ENCODE measurements around the gene TRIP10.
"Not testable (repeated sequence)": the region's sequence is repeated elsewhere in the genome, so short reads cannot be mapped to it uniquely, and the experiment has no call there.

The TRIP10 gene

DNA sequence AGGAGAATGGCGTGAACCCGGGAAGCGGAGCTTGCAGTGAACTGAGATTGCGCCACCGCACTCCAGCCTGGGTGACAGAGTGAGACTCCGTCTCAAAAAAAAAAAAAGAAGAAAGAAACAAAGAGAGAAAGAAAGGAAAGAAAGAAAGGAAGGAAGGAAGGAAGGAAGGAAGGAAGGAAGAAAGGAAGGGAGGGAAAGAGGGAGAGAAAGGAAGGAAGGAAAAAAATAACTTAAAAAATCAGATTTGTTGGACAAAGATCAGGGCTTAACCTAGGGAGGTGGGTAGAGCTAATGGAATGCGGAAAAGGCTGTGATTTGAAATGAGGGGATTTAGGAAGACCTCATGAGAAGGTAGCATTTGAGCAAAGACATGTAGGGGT is 32.2 kb downstream of the TRIP10 start:
- not testable (repeated sequence) for DNase-seq

DNA sequence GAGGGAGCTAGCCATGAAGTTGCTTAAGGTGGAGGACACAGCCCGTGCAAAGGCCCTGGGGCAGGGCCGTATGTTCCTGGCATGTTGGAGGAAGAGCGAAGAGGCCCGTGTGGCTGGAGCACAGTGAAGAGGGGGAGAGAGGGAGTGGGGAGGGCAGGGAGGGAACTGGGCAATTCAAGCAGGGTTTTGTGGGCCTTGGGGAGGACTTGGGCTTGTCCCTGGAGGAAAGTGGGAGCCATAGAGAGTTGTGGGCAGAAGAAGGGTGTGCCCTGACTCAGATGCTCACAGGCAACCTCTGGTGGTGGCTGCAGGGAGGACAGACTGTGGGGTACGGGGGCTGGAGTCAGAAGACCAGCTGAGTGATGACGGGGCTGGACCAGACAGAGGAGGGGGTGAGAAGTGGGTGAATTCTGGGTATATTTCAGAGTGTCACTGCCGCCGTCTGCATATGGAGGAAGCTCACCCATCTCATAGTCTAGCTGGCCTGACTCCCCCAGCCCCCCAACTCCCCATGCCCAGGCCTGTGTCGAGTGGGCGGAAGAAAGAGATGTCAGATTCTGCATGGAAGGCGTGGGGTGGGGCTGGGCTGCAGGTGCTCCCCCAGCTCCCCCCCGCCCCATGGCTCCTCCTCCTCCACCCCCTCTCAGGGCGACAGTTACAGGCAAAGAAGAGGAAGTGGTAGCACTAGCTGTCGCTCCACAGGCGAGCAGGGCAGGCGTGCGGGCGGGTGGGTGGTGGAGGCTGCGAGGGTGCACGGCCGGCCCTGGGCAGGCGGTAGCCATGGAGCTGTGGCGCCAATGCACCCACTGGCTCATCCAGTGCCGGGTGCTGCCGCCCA is 32.8 kb downstream of the TRIP10 start, which contains the start of gene VAV1:
Gene VAV1 (plus strand): TSS at position 681 of the 838 bp plus-strand sequence. CDS start 100 bp downstream, at position 781.
- DNase-seq = no peak

DNA sequence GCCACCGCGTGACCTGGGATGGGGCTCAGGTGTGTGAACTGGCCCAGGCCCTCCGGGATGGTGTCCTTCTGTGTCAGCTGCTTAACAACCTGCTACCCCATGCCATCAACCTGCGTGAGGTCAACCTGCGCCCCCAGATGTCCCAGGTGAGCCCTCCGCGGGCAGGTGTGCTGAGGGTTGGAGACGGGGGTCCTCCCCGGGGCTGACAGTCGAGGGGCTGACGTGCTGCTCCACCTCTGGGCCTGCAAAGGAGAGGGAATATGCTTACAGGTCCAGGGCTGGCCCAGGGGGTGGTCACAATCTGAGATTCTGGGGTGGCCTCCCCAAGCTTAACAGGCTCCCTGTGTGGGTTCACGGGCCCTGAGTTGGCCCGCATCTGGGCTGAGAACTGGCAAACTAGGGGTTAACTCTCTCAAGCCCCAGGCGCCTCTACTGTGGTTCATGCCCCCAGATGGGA is 33.4 kb downstream of the TRIP10 start:
- no peak for DNase-seq

DNA sequence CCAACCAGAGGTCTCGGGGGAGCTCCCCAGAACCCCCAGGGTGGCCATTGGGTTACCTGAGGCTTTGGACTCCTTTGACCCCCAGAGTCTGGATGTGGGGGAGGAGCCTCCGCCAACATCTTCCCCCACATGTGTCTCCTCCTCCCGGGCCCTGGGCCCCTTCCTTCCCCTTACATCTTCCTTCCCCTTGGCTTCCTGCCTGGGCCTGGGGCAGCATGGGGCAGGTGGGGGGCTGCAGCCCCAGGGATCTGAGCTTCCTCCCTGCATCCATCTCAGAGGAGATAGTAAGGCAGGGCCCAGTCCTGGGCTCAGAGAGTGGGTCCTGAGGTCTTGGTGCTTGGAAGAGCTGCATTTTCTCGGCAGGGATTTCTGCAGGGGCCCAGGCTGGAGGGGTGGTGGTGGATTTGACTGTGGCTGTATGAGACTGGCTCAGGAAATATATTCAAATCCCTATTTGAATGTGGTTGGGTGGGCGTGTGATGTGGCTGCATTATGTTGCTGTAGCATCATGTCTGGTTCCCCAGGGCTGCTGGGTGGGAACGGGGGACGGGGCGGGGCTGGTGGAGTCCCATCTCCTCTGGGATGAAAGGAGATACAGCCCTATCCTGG is 33.9 kb downstream of the TRIP10 start:
- no peak for DNase-seq

DNA sequence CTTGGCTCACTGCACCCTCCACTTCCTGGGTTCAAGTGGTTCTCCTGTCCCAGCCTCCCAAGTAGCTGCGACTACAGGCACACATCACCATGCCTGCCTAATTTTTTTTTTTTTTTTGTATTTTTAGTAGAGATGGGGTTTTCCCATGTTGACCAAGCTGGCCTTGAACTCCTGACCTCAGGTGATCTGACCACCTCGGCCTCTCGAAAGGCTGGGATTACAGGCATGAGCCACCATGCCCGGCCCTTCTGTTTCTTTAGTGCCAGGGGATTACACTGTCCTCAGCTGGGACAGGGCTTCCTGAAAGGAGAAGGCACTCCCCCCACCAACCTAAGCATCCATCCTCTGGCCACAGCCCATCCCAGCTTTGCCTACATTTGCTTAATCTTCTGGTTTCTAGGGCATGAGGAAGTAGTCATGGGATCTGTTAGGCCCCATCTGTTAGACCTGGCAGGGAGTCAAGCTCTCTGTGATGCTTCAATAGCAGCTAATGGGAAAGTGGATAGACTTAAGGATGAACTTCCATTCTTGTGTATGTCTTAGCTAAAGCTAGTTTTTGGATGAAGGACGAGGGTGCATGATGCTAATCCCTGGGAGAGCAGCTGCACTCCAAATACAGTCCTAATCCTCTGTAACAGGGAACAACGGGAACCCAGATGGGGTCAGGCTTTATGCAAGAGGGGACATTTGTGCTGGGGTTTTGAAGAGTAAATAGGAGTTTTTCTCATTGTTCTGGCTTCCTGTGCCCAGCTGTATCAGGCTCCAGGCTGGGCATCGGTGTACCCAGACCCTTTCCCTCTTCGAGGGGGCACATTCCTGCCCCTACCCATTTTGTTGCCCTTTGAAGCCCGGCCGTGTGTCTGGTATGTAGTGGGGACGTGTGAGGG is 35.6 kb downstream of the TRIP10 start:
- no peak for DNase-seq

DNA sequence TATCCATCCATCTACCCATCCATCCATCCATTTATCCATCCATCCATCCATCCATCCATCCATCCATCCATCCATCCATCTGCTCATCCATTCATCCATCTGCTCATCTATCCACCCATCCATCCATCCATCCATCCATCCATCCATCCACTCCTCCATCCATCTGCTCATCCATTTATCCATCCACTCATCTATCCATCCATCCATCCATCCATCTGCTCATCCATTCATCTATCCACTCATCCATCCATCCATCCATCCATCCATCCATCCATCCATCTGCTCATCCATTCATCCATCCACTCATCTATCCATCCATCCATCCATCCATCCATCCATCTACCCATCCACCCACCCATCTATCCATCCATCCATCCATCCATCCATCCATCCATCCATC is 36.6 kb downstream of the TRIP10 start:
- DNase-seq = not testable (repeated sequence)

DNA sequence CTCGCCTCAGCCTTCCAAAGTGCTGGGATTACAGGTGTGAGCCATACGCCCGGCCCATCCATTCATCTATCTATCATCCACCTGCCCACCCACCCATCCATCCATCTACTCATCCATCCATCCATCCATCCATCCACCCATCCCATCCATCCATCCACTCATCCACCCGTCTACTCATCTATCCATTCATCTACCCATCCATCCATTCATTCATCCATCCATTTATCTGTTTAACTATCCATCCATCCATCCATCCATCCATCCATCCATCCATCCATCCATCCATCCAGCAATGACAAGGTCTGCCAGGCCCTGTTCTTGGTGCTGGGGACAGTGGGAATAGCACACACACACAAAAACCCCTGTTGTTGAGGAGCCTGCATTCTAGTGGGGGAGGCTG is 37.5 kb downstream of the TRIP10 start:
- no peak for DNase-seq

DNA sequence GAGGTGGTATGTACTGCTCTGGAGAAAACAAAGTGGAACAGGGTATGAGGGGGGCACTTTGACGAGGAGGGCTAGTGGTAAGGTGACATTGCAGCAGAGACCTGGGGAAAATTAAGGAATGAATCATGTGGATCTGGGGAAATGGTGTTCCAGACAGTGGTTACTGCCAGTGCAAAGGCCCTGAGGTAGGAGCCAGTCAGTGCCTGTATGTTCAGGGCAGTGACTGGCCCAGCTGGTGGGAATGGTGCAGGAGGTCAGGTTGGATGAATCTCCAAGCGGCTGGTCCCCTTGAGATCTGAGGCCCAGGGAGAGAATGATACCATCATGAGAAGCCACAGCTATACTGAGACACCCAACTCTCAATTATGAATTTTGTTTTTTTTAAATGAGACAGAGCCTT is 38.0 kb downstream of the TRIP10 start:
- no peak for DNase-seq

DNA sequence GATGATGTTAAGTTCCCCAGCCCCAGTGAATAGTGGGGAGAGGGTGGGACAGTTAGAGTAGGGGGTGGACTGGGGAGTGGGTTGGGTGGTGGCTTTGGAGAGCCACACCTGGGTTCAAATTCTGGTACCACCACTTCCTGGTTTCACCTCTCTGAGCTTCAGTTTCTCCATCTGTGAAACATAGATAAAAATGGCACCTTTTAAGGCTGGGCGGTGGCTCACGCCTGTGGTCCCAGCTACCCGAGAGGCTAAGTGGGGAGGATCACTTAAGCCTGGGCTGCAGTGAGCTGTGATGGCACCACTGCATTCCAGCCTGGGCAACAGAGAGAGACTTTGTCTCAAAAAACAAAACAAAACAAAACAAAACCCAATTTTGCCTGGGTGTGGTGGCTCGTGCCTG is 38.9 kb downstream of the TRIP10 start:
- DNase-seq = no peak

DNA sequence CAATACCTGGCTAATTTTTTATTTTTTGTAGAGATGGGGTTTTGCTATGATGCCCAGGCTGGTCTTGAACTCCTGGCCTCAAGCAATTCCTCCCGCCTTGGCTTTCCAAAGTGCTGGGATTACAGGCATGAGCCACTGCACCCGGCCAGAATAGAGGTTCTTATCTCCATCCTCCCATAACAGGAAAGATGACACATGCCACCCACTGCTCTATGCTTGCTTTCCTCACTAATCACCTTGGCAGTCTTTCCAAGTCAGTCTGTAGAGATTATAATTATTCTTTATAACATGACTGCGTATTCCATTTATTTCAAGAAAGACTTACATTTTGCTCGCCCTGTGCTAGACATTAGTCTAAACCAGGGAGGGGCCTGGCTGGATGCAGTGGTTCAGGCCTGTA is 39.7 kb downstream of the TRIP10 start:
- DNase-seq = no peak

DNA sequence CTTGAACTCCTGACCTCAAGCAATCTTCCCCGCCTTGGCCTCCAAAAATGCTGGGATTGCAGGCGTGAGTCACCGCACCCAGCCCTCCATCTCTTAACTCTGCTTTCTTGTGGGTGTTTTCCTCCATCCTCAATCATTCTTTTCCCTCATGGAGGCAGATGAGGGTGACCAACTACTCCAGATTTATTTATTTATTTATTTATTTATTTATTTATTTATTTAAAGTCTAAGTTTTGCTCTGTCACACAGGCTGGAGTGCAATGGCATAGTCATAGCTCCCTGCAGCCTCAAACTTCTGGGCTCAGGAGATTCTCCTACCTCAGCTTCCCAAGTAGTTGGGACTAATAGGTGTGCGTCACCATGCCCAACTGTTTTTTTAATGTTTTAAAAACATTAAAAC is 47.9 kb downstream of the TRIP10 start:
- DNase-seq = no peak

DNA sequence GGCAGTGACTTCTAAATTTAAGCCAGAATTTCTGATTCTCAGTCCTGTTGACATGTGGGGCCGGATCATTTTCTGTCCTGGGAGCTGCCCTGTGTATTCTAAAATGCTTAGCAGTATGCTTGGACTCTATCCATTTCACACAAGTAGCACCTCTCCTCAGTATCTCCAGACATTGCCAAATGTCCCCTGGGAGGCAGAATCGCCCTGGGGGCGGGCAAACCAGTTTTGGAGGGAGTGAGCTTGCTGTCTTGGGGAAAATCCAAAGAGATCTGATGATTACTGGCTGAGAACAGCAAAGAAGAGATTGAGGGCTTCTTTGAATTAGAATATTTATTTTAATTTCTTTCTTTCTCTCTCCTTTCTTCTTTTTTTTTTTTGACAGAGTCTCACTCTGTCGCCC is 49.4 kb downstream of the TRIP10 start:
- DNase-seq = no peak

DNA sequence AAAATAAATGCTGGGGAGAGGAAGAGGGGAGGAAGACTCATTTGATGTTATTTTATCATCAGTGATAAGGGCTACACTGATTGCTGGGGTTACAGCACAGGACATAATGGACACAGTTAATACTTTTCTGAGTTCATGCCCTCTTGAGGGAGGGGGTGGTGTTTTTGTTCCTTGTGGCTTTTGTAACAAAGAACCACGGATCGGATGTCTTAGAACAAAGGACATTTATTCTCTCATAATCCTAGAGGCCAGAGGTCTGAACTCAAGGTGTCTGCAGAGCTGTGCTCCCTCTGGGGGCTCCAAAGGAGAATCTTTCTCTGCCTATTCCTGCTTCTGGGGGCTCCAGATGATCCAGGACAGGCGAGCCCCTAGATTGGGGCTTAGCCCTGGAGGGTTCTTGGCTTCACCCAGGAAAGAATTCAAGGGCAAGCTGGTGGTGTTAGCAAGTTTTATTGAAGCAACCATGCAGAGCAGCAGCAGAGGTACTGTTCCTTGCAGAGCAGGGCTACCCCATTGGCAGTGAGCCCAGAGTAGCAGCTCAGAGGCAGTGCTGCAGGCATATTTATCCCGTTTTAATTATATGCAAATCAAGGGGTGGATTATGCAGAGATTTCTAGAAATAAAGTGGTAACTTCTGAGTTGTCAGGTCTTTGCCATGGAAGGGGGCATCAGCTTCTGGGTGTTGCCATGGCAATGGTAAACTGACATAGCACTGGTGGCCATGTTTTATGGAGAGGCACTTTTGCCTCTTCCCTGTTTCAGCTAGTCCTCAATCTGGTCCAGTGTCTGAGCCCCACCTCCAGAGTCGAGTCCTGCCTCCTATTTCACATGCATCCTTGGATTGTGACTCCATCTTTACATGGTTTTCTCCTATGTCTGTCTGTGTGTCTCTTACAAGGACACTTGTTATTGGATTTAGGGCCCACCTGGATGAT is 51.0 kb downstream of the TRIP10 start:
- DNase-seq = no peak

DNA sequence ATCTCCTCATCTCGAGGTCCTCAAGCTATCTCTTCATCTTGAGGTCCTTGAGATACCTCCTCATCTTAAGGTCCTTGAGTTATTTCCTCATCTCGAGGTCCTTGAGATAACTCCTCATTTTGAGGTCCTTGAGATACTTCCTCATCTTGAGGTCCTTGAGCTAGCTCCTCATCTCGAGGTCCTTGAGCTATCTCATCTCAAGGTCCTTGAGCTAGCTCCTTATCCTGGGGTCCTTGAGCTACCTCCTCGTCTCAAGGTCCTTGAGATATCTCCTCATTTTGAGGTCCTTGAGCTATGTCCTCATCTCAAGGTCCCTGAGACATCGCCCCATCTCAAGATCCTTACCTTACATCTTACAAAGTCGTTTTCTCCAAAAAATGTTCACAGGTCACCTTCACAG is 51.8 kb downstream of the TRIP10 start:
- DNase-seq = no peak

DNA sequence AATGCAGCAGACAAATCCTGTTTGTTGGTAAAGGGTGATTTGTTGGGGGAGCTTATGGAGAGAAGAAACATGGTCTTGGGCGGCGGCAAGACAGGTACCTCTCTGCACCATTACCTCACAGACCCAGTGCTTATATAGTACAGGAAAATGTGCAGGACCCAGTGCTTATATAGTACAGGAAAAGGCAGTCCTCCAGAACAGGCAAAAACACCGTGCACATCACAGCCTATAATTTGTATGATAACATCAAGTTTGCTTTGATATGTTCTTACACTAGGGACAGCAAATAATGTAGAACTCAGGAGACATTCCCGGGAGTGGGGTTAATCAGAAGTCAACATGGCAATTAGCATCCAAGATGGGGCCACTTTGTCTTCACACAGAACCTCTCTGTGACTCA is 53.9 kb downstream of the TRIP10 start:
- DNase-seq = no peak

DNA sequence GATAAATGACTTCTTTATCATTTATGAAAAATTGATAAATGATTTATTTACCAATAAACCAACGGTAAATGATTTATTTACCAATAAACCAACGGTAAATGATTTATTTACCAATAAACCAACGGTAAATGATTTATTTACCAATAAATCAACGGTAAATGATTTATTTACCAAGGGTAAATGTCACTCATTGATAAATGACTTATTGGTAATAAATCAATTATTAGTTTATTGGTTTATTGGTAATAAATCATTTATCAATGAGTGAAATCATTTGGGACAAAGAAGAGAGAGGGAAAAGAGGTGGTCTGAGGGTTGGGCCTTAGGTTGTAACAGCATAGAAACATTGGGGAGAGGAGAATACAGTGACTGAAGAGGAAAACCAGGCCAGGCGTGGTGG is 54.5 kb downstream of the TRIP10 start:
- no peak for DNase-seq

DNA sequence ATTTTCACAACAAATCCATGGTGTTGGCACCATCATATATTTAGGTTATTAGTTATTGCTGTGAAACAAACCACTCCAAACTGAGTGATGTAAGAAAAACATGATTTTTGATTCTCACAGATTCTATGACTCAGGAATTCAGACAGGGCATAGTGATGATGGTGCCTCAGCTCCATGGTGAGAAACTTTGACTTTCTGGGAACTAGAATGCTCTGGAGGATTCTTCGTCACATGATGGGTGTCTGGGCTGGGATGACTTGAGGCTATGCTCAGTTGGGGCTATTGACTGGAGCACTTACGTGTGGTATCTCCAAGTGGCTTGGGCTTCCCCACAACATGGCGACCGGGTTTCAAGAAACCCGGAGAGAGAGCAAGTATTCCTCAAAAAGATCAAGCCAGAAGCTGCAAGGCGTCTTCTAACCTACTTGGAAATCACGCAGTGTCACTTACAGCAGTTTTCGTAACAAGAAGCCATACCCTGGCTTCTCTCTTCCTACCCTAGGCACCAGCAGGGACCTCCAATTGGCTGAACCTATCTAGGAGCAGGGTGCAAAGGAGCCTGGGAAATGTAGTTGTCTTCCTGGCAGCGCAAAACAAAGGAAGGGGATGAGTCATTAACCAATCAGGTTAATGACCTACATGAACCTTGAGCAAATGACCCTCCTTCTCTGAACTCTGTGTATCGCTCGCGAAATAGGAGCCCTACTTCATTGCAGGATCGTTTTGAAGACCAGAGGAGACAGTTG is 55.4 kb downstream of the TRIP10 start:
- no peak for DNase-seq

DNA sequence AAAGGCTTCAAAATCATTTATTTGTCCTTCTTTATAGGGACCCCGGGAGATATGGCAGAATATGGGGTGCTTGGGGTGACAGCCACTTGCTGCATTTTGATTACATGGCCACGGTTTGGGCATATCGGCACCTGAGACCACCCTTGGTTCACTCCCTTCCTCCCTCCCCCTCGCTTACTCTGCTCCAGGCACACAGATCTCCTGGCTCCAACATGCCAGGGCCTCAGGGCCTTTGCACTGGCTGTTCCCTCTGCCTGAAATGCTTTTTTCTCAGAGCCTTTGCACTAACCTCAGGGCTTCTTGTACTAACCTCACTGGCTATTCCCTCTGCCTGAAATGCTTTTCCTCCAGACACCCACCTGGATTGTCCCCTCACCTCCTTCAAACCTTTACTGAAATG is 56.8 kb downstream of the TRIP10 start:
- no peak for DNase-seq

DNA sequence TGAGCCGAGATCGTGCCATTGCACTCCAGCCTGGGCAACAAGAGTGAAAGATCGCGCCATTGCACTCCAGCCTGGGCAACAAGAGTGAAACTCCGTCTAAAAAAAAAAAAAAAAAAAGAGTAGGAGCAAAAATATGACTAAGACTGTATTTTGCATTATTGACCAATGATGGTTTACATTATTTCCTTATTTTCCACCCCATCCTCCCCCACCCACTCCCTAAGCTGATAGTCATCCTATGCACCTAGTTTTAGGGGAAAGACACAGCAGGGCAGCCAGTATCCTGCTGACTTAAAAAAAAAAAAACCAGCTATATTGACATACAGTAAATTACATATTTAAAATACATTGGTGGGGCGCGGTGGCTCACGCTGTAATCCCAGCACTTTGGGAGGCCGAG is 58.2 kb downstream of the TRIP10 start:
- no peak for DNase-seq

DNA sequence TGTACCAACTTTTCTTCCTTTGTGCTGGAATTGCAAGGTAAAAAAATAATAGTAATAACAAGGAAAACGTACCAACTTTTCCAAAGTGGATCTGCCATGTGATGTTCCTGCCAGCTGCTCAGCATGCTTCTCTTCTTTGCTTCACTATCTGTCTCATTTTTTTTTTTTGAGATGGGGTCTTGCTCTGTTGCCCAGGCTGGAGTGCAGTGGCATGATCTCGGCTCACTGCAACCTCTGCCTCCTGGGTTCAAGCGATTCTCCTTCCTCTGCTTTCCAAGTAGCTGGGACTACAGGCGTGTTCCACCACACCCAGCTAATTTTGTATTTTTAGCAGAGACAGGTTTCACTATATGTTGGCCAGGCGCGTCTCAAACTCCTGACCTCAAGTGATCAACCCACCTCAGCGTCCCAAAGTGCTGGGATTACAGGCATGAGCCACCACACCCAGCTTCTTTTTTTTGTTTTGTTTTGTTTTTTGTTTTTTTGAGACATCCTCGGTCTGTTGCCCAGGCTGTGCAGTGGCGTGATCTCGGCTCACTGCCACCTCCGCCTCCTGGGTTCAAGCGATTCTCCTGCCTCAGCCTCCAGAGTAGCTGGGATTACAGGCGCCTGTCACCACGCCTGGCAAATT is 60.8 kb downstream of the TRIP10 start:
- DNase-seq = not testable (repeated sequence)

DNA sequence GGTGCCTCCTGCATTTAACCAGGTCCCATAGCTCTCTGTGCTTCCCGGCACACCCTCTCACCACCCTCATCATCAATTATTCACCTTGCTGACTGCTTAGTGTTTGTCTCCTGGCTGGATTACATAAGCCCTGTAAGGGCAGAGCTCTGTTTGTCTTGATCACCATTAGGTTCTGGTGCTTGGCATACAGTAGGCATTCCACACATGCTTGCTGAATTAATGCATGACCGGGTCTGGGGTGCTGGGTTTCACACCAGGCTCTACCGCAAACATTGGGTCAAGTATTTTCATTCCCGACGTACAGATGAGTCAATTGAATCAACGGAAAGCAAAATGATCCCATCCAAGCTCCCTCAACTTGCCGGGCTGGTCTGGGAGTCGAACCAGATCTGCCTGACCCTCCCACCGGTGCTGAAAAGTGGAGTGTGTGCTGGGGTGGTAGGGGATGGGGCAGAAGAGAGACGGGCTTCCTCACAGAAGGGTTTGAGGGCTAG is 61.6 kb downstream of the TRIP10 start:
- DNase-seq = no peak
